Measurements from ENCODE around the gene TRPM5.

GRCh38 chr11:2397005-2397404 lies 47.3 kb downstream of the TRPM5 start:
- no peak for TF ChIP-seq CTCF (IDR thresholded peaks at IDR 0.05)
- TF ChIP-seq POLR2A (IDR thresholded peaks at IDR 0.05), result no peak

Measured in esophagus squamous epithelium (tissue), 4 donors.